ENCODE data around the gene EXD2. TPM values are rescaled to one million over a fixed set of nuclear protein-coding genes. Genes with fewer than 3 reads are reported as not detected.
"Not testable (repeated sequence)": the region's sequence is repeated elsewhere in the genome, so short reads cannot be mapped to it uniquely, and the experiment has no call there.

Gene EXD2
- total RNA-seq, 4 donors from 2014 or later = 19.7 to 34.2 (median 28.0) TPM

GRCh38 chr14:69171569-69171968 is 19.7 kb upstream of the EXD2 start:
- Histone ChIP-seq H3K36me3 (no peaks in the 10 kb centered on the region), H3K4me1 (no peaks in the 10 kb centered on the region), H3K27me3 (no peaks in the 10 kb centered on the region), H3K27ac (replicated peaks in 1 of 4) (no peak overlapping the region), H3K4me3 (no peak overlapping the region), H3K9me3 (no peaks in the 10 kb centered on the region)
- intact Hi-C loops (cut with DNase I) = no loop called here
- TF ChIP-seq CTCF (IDR thresholded peaks at IDR 0.05) (no peak), POLR2AphosphoS5 (IDR thresholded peaks at IDR 0.05) (no peak), POLR2A (IDR thresholded peaks at IDR 0.05; ENCODE audit: low read depth) (no peak), EP300 (IDR thresholded peaks at IDR 0.05) (no peak)
- no peak for DNase-seq (ENCODE audit: extremely low spot score)
- WGBS = 93% methylated on average over 2 of the region's 2 CpGs

GRCh38 chr14:69175130-69175529 is 16.2 kb upstream of the EXD2 start:
- no peaks in the 10 kb centered on the region for H3K9me3 ChIP-seq
- H3K4me3 ChIP-seq = no peak overlapping the region
- DNase-seq (ENCODE audit: extremely low spot score) = no peak
- no peak overlapping the region for H3K27ac ChIP-seq (replicated peaks in 1 of 4)
- no peak for TF ChIP-seq POLR2AphosphoS5 (IDR thresholded peaks at IDR 0.05)
- TF ChIP-seq EP300 (IDR thresholded peaks at IDR 0.05) = no peak
- no peak for TF ChIP-seq POLR2A (IDR thresholded peaks at IDR 0.05; ENCODE audit: low read depth)
- no peak for TF ChIP-seq CTCF (IDR thresholded peaks at IDR 0.05)
- no peaks in the 10 kb centered on the region for H3K36me3 ChIP-seq
- intact Hi-C loops (cut with DNase I) = no loop called here
- no peaks in the 10 kb centered on the region for H3K4me1 ChIP-seq
- no peaks in the 10 kb centered on the region for H3K27me3 ChIP-seq

- Histone ChIP-seq H3K4me3 (no peak overlapping the region), H3K9me3 (no peaks in the 10 kb centered on the region), H3K27me3 (no peaks in the 10 kb centered on the region), H3K36me3 (no peaks in the 10 kb centered on the region), H3K27ac (replicated peaks in 1 of 4) (no peak overlapping the region), H3K4me1 (no peaks in the 10 kb centered on the region)
- TF ChIP-seq POLR2AphosphoS5 (IDR thresholded peaks at IDR 0.05) = no peak
- TF ChIP-seq CTCF (IDR thresholded peaks at IDR 0.05) = no peak
- TF ChIP-seq EP300 (IDR thresholded peaks at IDR 0.05) = no peak
- no peak for TF ChIP-seq POLR2A (IDR thresholded peaks at IDR 0.05; ENCODE audit: low read depth)
- no peak for DNase-seq (ENCODE audit: extremely low spot score)
- intact Hi-C loops (cut with DNase I) = no loop called here
These were observed 9.8 kb upstream of the EXD2 start for GRCh38 chr14:69181491-69181890.

- H3K4me3 ChIP-seq; H3K4me1 ChIP-seq; DNase-seq (ENCODE audit: extremely low spot score); H3K9me3 ChIP-seq; H3K27me3 ChIP-seq; H3K36me3 ChIP-seq; intact Hi-C loops (cut with DNase I); H3K27ac ChIP-seq (replicated peaks in 1 of 4): not testable (repeated sequence)
- 100% methylated on average over 1 of the region's 1 CpG for WGBS
These were observed 8.7 kb upstream of the EXD2 start for GRCh38 chr14:69182580-69182979.

GRCh38 chr14:69183735-69184134 is 7.6 kb upstream of the EXD2 start:
- DNase-seq (ENCODE audit: extremely low spot score) = no peak
- Histone ChIP-seq H3K36me3 (no peaks in the 10 kb centered on the region), H3K27ac (replicated peaks in 1 of 4) (no peak overlapping the region), H3K4me3 (no peak overlapping the region), H3K27me3 (no peaks in the 10 kb centered on the region), H3K9me3 (no peaks in the 10 kb centered on the region), H3K4me1 (no peaks in the 10 kb centered on the region)
- WGBS = 64% methylated on average over 4 of the region's 4 CpGs
- TF ChIP-seq POLR2AphosphoS5 (IDR thresholded peaks at IDR 0.05) (no peak), CTCF (IDR thresholded peaks at IDR 0.05) (no peak), EP300 (IDR thresholded peaks at IDR 0.05) (no peak), POLR2A (IDR thresholded peaks at IDR 0.05; ENCODE audit: low read depth) (no peak)
- intact Hi-C loops (cut with DNase I) = no loop called here

Data from esophagus muscularis mucosa (tissue), 4 donors.